Loucy (cell line): ENCODE data around the gene TCN2.
A peak's percentile ranks its signal among the peaks of the same experiment; 100 is the strongest.

Source experiments
- CTCF ChIP-seq: fragments of 200-600 bp; sonication (generic); conservative IDR thresholded peaks from 2 replicates; pipeline ENCODE4 v1.5.1; 2014; ENCODE audit warnings: mild to moderate bottlenecking, antibody characterized with exemption, low read length
- EZH2phosphoT487 ChIP-seq: fragments of 200-600 bp; IDR thresholded peaks from 2 replicates; pipeline ENCODE4 v1.6.1; 2018; ENCODE audit warnings: antibody characterized with exemption, mild to moderate bottlenecking, moderate library complexity, borderline replicate concordance

GRCh38 chr22:30602049-30602448, 4.9 kb upstream of the TCN2 start:
- TF ChIP-seq CTCF (peak; percentile 55), EZH2phosphoT487 (no peak)
